ENCODE results near the gene SAMD13.

The SAMD13 gene

DNA sequence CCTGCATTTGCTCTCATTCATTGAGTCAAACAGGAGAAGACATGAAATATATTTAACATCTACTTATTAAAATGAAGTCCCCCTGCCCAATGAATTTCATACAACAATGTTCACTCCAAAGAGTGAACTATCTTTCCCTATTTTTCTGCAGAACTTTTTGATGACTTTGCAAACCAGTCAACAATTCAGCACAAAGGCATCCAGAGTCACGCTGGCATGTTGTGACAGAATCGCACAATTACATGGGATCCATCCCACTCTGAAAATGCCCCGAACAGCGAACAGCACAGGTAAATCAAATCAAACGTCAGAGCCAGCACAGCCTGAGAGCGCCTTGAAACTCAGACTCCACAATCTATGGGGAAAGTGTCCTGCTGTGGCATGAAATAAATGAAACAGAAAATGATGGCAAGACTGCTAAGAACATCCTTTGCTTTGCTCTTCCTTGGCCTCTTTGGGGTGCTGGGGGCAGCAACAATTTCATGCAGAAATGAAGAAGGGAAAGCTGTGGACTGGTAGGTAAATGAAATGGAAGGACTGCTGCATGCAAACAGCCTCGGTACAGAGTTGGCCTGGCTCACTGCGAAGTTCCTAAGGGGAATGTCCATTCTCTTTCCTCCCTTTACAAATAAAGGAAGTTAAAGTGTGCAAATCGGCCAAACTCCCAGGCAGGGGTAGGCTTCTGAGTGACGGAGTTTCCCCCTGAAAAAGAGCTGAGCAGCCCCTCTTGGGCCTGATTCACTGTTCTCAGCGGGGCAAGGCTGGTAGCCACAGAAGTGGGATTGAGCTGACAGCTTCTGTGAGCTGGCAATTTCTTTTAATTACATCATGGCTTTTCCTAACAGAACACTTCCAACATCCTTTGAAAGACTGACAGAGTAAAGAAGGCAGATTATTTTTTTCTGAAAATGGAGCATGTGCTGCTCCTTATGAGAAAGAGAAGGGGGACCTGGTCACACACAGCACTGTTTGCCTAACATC, 97.0 kb downstream of the SAMD13 start, which contains the start of gene DNASE2B:
Gene DNASE2B (plus strand): TSS at position 310 of the 981 bp plus-strand sequence. CDS start 81 bp downstream, at position 391.
- no peaks in the 10 kb centered on the region for H3K36me3 ChIP-seq (ENCODE audit: control insufficient read depth, insufficient read depth, low read length, severe bottlenecking)
- no peaks in the 10 kb centered on the region for H3K27me3 ChIP-seq (replicated peaks; ENCODE audit: control insufficient read depth, insufficient read depth, low read length)
- no peak for DNase-seq (ENCODE audit: low read depth)
- no peaks in the 10 kb centered on the region for H3K4me1 ChIP-seq (ENCODE audit: control insufficient read depth, insufficient read depth, low read length)
- H3K9ac ChIP-seq (ENCODE audit: low read length) = no peak within 1 kb of the TSS
- no peak within 1 kb of the TSS for H3K4me3 ChIP-seq (ENCODE audit: low read length)
- H3K9me3 ChIP-seq (ENCODE audit: control insufficient read depth, low read length) = no peaks in the 10 kb centered on the region

All from adipocyte (in vitro differentiated cells).